ENCODE results near the gene ALG8.
A peak's percentile ranks its signal among the peaks of the same experiment; 100 is the strongest.
"Not testable (repeated sequence)": the region's sequence is repeated elsewhere in the genome, so short reads cannot be mapped to it uniquely, and the experiment has no call there.

ALG8 gene

GRCh38 chr11:78081583-78081982 lies 57.8 kb downstream of the ALG8 start:
- no peak overlapping the region for H3K27ac ChIP-seq
- POLR2A ChIA-PET (ENCODE audit: low non-redundant PET), result no interaction called here
- DNase-seq (ENCODE audit: low spot score), result no peak
- TF ChIP-seq CTCF (conservative IDR thresholded peaks at IDR 0.05; ENCODE audit: low read depth), result no peak
- CTCF ChIA-PET, result no interaction called here

- no peak overlapping the region for H3K27ac ChIP-seq
- no peak for TF ChIP-seq CTCF (conservative IDR thresholded peaks at IDR 0.05; ENCODE audit: low read depth)
- CTCF ChIA-PET, result interaction anchor here (0.7 kb wide), 1 partner anchor 484 kb away, joined by 7 read pairs; no protein-coding TSS in a partner anchor
- POLR2A ChIA-PET (ENCODE audit: low non-redundant PET), result no interaction called here
- DNase-seq (ENCODE audit: low spot score), result no peak
Measured at GRCh38 chr11:78080818-78081495, 58.5 kb downstream of the ALG8 start.

GRCh38 chr11:78080084-78080817 lies 59.2 kb downstream of the ALG8 start:
- ChIA-PET CTCF (interaction anchor here (0.7 kb wide), 1 partner anchor 484 kb away, joined by 7 read pairs; no protein-coding TSS in a partner anchor), POLR2A (ENCODE audit: low non-redundant PET) (no interaction called here)
- peak overlapping the region; percentile 78 for H3K27ac ChIP-seq
- DNase-seq (ENCODE audit: low spot score), result no peak
- TF ChIP-seq CTCF (conservative IDR thresholded peaks at IDR 0.05; ENCODE audit: low read depth), result no peak

- TF ChIP-seq CTCF (conservative IDR thresholded peaks at IDR 0.05; ENCODE audit: low read depth), result no peak
- POLR2A ChIA-PET (ENCODE audit: low non-redundant PET), result no interaction called here
- CTCF ChIA-PET, result interaction anchor here (0.6 kb wide), 1 partner anchor 26 kb away, joined by 4 read pairs; no protein-coding TSS in a partner anchor
- DNase-seq (ENCODE audit: low spot score), result peak; percentile 72
- H3K27ac ChIP-seq, result peak within 1 kb of the TSS; percentile 78
Measured at GRCh38 chr11:78079232-78080083, 60.0 kb downstream of the ALG8 start, which contains the start of gene NDUFC2. Gene NDUFC2, minus strand, starts transcription at chr11:78079862. Its CDS starts 118 bp downstream, at chr11:78079744.

GRCh38 chr11:78078218-78079167 lies 60.9 kb downstream of the ALG8 start:
- ChIA-PET CTCF (interaction anchor here (0.6 kb wide), 1 partner anchor 39 kb away, joined by 3 read pairs; no protein-coding TSS in a partner anchor), POLR2A (ENCODE audit: low non-redundant PET) (no interaction called here)
- no peak for DNase-seq (ENCODE audit: low spot score)
- H3K27ac ChIP-seq, result no peak overlapping the region
- TF ChIP-seq CTCF (conservative IDR thresholded peaks at IDR 0.05; ENCODE audit: low read depth), result no peak

- POLR2A ChIA-PET (ENCODE audit: low non-redundant PET), result not testable (repeated sequence)
Measured at GRCh38 chr11:78077592-78077991, 61.8 kb downstream of the ALG8 start.

More at GRCh38 chr11:78077592-78077991, 61.8 kb downstream of the ALG8 start:
- CTCF ChIA-PET, result interaction anchor here (0.6 kb wide), 2 partner anchors 21 to 52 kb away, joined by 3 read pairs; no protein-coding TSS in a partner anchor
- DNase-seq (ENCODE audit: low spot score); H3K27ac ChIP-seq: not testable (repeated sequence)

Data from RWPE1 (cell line).